HEK293 (cell line): Measurements from ENCODE around the gene DLD.

ENCODE experiments used
- CTCF ChIA-PET: fragments of 350-600 bp; formaldehyde crosslinking; extraction: SDS; loops from one replicate; lab custom pipeline; 2021; ENCODE audit warnings: antibody characterized with exemption; lab: Yijun Ruan, JAX
- POLR2A ChIA-PET: fragments of 300-600 bp; formaldehyde crosslinking; extraction: SDS; loops from one replicate; lab custom pipeline; 2020; ENCODE audit warnings: antibody characterized with exemption, inconsistent platforms; lab: Yijun Ruan, JAX
- H3K27ac ChIP-seq: fragments of 200-500 bp; sonication (Bioruptor generic); 2 replicates; pipeline ENCODE4 v1.5.1; 2014; ENCODE audit warnings: low read depth, low read length, control low read depth, inconsistent platforms; ENCODE audit errors: extremely low read depth
- H3K36me3 ChIP-seq, 2 experiments: fragments of 200-500 bp in 1 of 2; sonication (Bioruptor generic) in 1 of 2; 1 replicate in 1 of 2; 2 replicates in 1 of 2; pipeline ENCODE4 v1.5.1; 2014 to 2017; ENCODE audit warnings: inconsistent platforms in 2 of 2, low read length in 2 of 2; ENCODE audit not compliant: control insufficient read depth in 2 of 2, insufficient read depth in 1 of 2
- H3K4me1 ChIP-seq: fragments of 200-500 bp; sonication (Bioruptor generic); 2 replicates; pipeline ENCODE4 v1.5.1; 2014; ENCODE audit warnings: mild to moderate bottlenecking, low read length, inconsistent platforms; ENCODE audit not compliant: control insufficient read depth, insufficient read depth
- H3K4me3 ChIP-seq: 2 replicates; pipeline ENCODE4 v1.5.1; 2011; ENCODE audit warnings: low read depth, mild to moderate bottlenecking, control low read depth, low read length, moderate library complexity
- H3K9me3 ChIP-seq: fragments of 200-500 bp; sonication (Bioruptor generic); 2 replicates; pipeline ENCODE4 v1.5.1; 2014; ENCODE audit warnings: low read depth, low read length, inconsistent platforms; ENCODE audit not compliant: control insufficient read depth, insufficient read depth
- BCL6B ChIP-seq: fragments of 450-650 bp; formaldehyde crosslinking; IDR thresholded peaks from 2 replicates; pipeline ENCODE4 v1.5.1; 2017; ENCODE audit warnings: missing biosample characterization, missing genetic modification characterization
- CTCF ChIP-seq: fragments of 450-650 bp; formaldehyde crosslinking; IDR thresholded peaks from 2 replicates; pipeline ENCODE4 v1.5.1; 2016; ENCODE audit warnings: missing biosample characterization, missing genetic modification characterization
- KLF7 ChIP-seq: fragments of 450-650 bp; formaldehyde crosslinking; IDR thresholded peaks from 2 replicates; pipeline ENCODE4 v1.5.1; 2016; ENCODE audit warnings: missing biosample characterization, missing genetic modification characterization, borderline replicate concordance
- PBX3 ChIP-seq: sonication (generic); formaldehyde crosslinking; IDR thresholded peaks from 2 replicates; pipeline ENCODE4 v1.8.1; 2022; ENCODE audit warnings: mild to moderate bottlenecking, moderate library complexity, missing genetic modification reagents
- PRDM6 ChIP-seq: fragments of 450-650 bp; formaldehyde crosslinking; IDR thresholded peaks from 2 replicates; pipeline ENCODE4 v1.5.1; 2017; ENCODE audit warnings: missing biosample characterization, missing genetic modification characterization
- SCRT2 ChIP-seq: fragments of 450-650 bp; formaldehyde crosslinking; IDR thresholded peaks from 2 replicates; pipeline ENCODE4 v1.5.1; 2016; ENCODE audit warnings: missing biosample characterization, missing genetic modification characterization
- ZFP41 ChIP-seq: fragments of 450-650 bp; formaldehyde crosslinking; IDR thresholded peaks from 2 replicates; pipeline ENCODE4 v1.5.1; 2016; ENCODE audit warnings: missing biosample characterization, missing genetic modification characterization, borderline replicate concordance
- ZFP69B ChIP-seq: fragments of 450-650 bp; formaldehyde crosslinking; IDR thresholded peaks from 2 replicates; pipeline ENCODE4 v1.5.1; 2016; ENCODE audit warnings: missing biosample characterization, missing genetic modification characterization
- ZNF169 ChIP-seq: fragments of 450-650 bp; formaldehyde crosslinking; IDR thresholded peaks from 2 replicates; pipeline ENCODE4 v1.5.1; 2016; ENCODE audit warnings: missing biosample characterization, missing genetic modification characterization
- ZNF184 ChIP-seq: fragments of 450-650 bp; IDR thresholded peaks from 2 replicates; pipeline ENCODE4 v1.5.1; 2018; ENCODE audit warnings: missing biosample characterization, mild to moderate bottlenecking, missing genetic modification characterization
- ZNF366 ChIP-seq: fragments of 450-650 bp; formaldehyde crosslinking; conservative IDR thresholded peaks from 2 replicates; pipeline ENCODE4 v1.5.1; 2016; ENCODE audit warnings: missing biosample characterization, missing genetic modification characterization
- ZNF398 ChIP-seq: fragments of 450-650 bp; formaldehyde crosslinking; IDR thresholded peaks from 2 replicates; pipeline ENCODE4 v1.5.1; 2017; ENCODE audit warnings: missing biosample characterization, missing genetic modification characterization
- ZNF423 ChIP-seq: fragments of 450-650 bp; formaldehyde crosslinking; IDR thresholded peaks from 2 replicates; pipeline ENCODE4 v1.5.1; 2016; ENCODE audit warnings: missing biosample characterization, missing genetic modification characterization
- ZNF747 ChIP-seq: fragments of 450-650 bp; formaldehyde crosslinking; IDR thresholded peaks from 2 replicates; pipeline ENCODE4 v1.5.1; 2016; ENCODE audit warnings: missing biosample characterization, missing genetic modification characterization
- ZNF777 ChIP-seq: fragments of 450-650 bp; formaldehyde crosslinking; IDR thresholded peaks from 2 replicates; pipeline ENCODE4 v1.5.1; 2017; ENCODE audit warnings: missing biosample characterization, missing genetic modification characterization, borderline replicate concordance
- ZNF785 ChIP-seq: fragments of 450-650 bp; formaldehyde crosslinking; IDR thresholded peaks from 2 replicates; pipeline ENCODE4 v1.5.1; 2016; ENCODE audit warnings: missing biosample characterization, missing genetic modification characterization
- ZSCAN18 ChIP-seq: fragments of 450-650 bp; formaldehyde crosslinking; IDR thresholded peaks from 2 replicates; pipeline ENCODE4 v1.5.1; 2016; ENCODE audit warnings: missing biosample characterization, missing genetic modification characterization

Gene DLD

GRCh38 chr7:107949443-107949935 lies 58.5 kb downstream of the DLD start:
- ChIA-PET CTCF (interaction anchor here (1.4 kb wide), 1 partner anchor 196 kb away, joined by 3 read pairs; no protein-coding TSS in a partner anchor), POLR2A (no interaction called here)
- peaks cover 2% of the 10 kb centered on the region; the same call in 1 of the 2 replicates for H3K4me1 ChIP-seq

GRCh38 chr7:107951172-107951787 lies 60.3 kb downstream of the DLD start:
- peaks cover 13 to 37% of the 10 kb centered on the region in 2 experiments for H3K36me3 ChIP-seq
- peaks cover 2% of the 10 kb centered on the region; the same call in 1 of the 2 replicates for H3K4me1 ChIP-seq
- no peaks in the 10 kb centered on the region for H3K9me3 ChIP-seq
- no peak overlapping the region for H3K27ac ChIP-seq
- TF ChIP-seq ZNF169 (no peak), ZNF398 (tag by site-specific recombination) (no peak), CTCF (tag by site-specific recombination) (no peak), ZNF747 (no peak), ZNF785 (tag by site-specific recombination) (no peak), ZNF423 (tag by site-specific recombination) (no peak), KLF7 (tag by site-specific recombination) (no peak), ZNF184 (no peak), BCL6B (no peak), ZNF777 (tag by site-specific recombination) (no peak), SCRT2 (tag by site-specific recombination) (no peak), ZFP41 (no peak), ZSCAN18 (tag by site-specific recombination) (no peak), PBX3 (CRISPR knock-in tag) (no peak), ZNF366 (tag by site-specific recombination) (no peak)
- CTCF ChIA-PET = no interaction called here
- H3K4me3 ChIP-seq = no peak overlapping the region
- POLR2A ChIA-PET = no interaction called here

More at GRCh38 chr7:107949443-107949935, 58.5 kb downstream of the DLD start:
- no peak for TF ChIP-seq ZFP69B (tag by site-specific recombination)
- peak; percentile 35 for TF ChIP-seq PRDM6 (tag by site-specific recombination)
- H3K36me3 ChIP-seq = peaks cover 13 to 38% of the 10 kb centered on the region in 2 experiments
- H3K4me3 ChIP-seq = no peak overlapping the region
- no peaks in the 10 kb centered on the region for H3K9me3 ChIP-seq
- H3K27ac ChIP-seq = no peak overlapping the region
